ENCODE data around the gene PRKCH.

- TF ChIP-seq EZH2phosphoT487 (IDR thresholded peaks at IDR 0.05; ENCODE audit: borderline replicate concordance) (no peak), CTCF (conservative IDR thresholded peaks at IDR 0.05; ENCODE audit: low read length) (no peak)
Observed at GRCh38 chr14:61466249-61466904, 145.0 kb downstream of the PRKCH start.

Data from Loucy (cell line).